Measurements from ENCODE around the gene STXBP1. TPM values are rescaled to one million over a fixed set of nuclear protein-coding genes. Genes with fewer than 3 reads are reported as not detected.

STXBP1 gene
- total and polyA plus RNA-seq, 2 donors: 2.7 to 10.2 TPM

DNA sequence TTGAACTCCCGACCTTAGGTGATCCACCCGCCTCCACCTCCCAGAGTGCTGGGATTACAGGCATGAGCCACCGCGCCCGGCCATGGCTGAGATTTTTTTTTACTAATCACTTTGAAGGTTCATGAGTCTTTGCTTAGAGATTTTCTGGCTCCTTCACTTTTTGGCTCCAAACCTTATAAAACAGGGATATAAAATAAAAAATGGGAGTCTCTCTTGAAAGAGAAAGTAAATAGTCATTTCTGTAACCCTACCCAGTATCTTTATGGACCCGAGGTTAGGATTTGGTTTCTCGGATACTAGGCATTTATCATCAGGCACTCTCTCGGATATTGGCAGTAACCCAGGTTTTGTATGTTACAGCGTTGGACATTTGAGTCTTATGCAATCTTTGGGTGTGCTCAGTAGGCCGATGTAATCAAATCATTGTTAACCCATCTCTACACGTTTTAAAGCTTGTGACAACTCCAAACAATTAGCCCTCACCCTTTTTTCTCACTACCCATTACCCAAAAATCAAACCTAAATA lies 25.3 kb downstream of the STXBP1 start:
- Histone ChIP-seq H3K27ac (ENCODE audit: low read depth in 1 of 2, low read length in 1 of 2) (peak overlapping the region in 1 of 2 donors; percentile 15), H3K27me3 (ENCODE audit: control insufficient read depth in 2 of 2, insufficient read depth in 1 of 2, low read length in 1 of 2) (no peaks in the 10 kb centered on the region), H3K9me3 (ENCODE audit: control insufficient read depth in 2 of 2, insufficient read depth in 1 of 2, low read length in 1 of 2) (no peaks in the 10 kb centered on the region), H3K4me3 (ENCODE audit: low read length in 2 of 2) (no peak overlapping the region), H3K36me3 (ENCODE audit: control insufficient read depth in 2 of 2, insufficient read depth in 2 of 2, low read length in 1 of 2) (no peaks in the 10 kb centered on the region), H3K4me1 (ENCODE audit: control insufficient read depth in 2 of 2, insufficient read depth in 2 of 2, low read length in 2 of 2) (peaks cover 0 to 4% of the 10 kb centered on the region in 2 donors)
- 88% methylated on average over 11 of the region's 11 CpGs for WGBS
- peak in 1 of 9 donors; percentile 18 for DNase-seq (ENCODE audit: low read depth in 6 of 9, low spot score in 9 of 9)

DNA sequence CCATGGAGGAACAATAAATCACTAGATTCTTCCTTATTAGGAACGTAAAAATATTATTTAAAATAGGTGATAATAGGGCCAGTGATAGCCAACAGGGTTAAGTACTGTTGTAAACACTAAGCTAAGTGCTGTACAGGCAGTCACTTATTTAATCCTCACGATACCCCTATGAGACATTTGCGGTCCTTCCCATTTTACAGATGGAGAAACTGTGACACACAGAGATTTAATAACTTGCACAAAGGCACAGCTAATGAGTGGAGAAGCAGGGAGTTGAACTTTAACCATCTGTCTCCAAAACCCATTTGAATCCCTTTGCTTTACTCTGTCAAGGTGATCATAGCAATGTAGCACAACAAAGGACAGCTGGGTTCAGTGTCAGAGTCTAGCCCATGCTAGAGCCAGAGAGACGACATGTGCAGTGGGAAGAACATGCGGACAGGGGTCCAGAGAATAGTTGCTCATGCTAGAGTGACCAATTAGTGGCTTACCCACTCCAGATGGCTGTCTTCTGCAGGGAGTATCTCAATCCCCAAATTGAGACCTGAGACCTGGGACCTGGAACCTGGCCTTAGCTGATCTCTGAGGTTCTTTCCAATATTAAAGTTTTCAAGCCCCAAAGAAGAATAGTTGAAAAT lies 28.9 kb downstream of the STXBP1 start:
- Histone ChIP-seq H3K9me3 (ENCODE audit: control insufficient read depth in 2 of 2, insufficient read depth in 1 of 2, low read length in 1 of 2) (no peaks in the 10 kb centered on the region), H3K4me1 (ENCODE audit: control insufficient read depth in 2 of 2, insufficient read depth in 2 of 2, low read length in 2 of 2) (no peaks in the 10 kb centered on the region), H3K27ac (ENCODE audit: low read depth in 1 of 2, low read length in 1 of 2) (no peak overlapping the region), H3K36me3 (ENCODE audit: control insufficient read depth in 2 of 2, insufficient read depth in 2 of 2, low read length in 1 of 2) (no peaks in the 10 kb centered on the region), H3K4me3 (ENCODE audit: low read length in 2 of 2) (no peak overlapping the region), H3K27me3 (ENCODE audit: control insufficient read depth in 2 of 2, insufficient read depth in 1 of 2, low read length in 1 of 2) (peaks cover 0 to 5% of the 10 kb centered on the region in 2 donors)
- DNase-seq (ENCODE audit: low read depth in 6 of 9, low spot score in 9 of 9): no peak
- WGBS: 98% methylated on average over 5 of the region's 5 CpGs

DNA sequence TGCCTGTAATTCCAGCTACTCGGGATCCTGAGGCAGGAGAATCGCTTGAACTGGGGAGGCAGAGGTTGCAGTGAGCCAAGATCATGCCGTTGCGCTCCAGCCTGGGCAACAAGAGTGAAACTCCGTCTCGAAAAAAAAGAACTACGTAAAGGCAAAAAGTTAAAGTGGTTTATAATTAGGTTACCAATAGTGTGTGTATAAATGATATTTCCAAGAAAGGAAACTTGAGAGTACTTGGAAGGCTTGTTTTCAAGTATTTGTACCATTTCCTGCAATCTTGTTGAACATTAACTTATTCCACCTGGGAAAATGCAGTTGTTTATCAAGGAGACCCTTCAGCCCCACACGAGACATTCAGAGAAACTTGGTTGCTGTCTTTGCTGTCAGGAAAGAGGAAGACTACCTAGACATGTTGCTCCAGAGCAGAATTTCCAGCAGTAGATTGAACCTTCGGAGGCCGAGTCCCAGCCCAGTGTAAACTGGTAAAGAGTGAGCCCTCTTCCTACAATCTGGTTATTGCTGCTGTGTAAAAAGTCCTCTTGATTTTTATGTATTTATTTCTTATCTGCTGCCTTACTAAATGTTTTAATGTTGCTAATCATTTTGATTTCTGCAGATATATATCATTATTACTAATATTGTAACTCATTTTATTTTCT lies 30.1 kb downstream of the STXBP1 start:
- H3K27ac ChIP-seq (ENCODE audit: low read depth in 1 of 2, low read length in 1 of 2): no peak overlapping the region
- no peak for DNase-seq (ENCODE audit: low read depth in 6 of 9, low spot score in 9 of 9)
- no peaks in the 10 kb centered on the region for H3K9me3 ChIP-seq (ENCODE audit: control insufficient read depth in 2 of 2, insufficient read depth in 1 of 2, low read length in 1 of 2)
- no peaks in the 10 kb centered on the region for H3K4me1 ChIP-seq (ENCODE audit: control insufficient read depth in 2 of 2, insufficient read depth in 2 of 2, low read length in 2 of 2)
- WGBS: 91% methylated on average over 10 of the region's 10 CpGs
- no peak overlapping the region for H3K4me3 ChIP-seq (ENCODE audit: low read length in 2 of 2)
- peaks cover 0 to 5% of the 10 kb centered on the region in 2 donors for H3K27me3 ChIP-seq (ENCODE audit: control insufficient read depth in 2 of 2, insufficient read depth in 1 of 2, low read length in 1 of 2)
- no peaks in the 10 kb centered on the region for H3K36me3 ChIP-seq (ENCODE audit: control insufficient read depth in 2 of 2, insufficient read depth in 2 of 2, low read length in 1 of 2)

DNA sequence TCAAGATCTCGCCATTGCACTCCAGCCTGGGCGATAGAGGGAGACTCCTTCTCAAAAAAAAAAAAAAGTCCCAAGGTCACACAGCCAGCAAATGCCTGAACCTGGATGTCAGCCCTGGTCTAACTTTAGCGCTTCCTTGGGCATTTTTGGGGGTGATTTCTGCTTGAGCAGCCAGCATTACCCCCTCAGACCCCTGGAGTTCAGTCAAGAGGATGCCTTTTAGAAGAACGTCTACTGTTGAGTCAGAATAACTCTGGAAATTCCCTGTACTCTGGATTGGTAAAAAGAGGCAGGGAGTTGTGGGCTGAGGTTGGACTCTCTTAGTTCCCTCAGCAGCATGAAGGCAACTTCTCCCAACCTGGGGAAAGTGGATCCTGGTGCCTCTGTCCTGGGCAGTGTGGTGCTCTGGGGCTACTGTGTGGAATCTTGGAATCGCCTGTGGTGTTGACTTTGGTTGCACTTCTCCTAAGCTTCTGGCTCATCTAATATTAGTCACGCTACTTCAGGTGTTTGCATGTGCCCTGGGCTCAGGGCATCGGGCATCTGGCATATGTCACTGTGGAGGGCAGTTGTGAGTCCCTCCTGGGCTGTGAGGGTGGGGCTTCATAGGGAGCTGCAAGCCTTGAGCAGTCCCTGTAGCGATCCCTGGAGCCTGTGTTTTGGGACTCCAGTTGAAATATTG lies 32.2 kb downstream of the STXBP1 start:
- Histone ChIP-seq H3K36me3 (ENCODE audit: control insufficient read depth in 2 of 2, insufficient read depth in 2 of 2, low read length in 1 of 2) (no peaks in the 10 kb centered on the region), H3K27ac (ENCODE audit: low read depth in 1 of 2, low read length in 1 of 2) (no peak overlapping the region), H3K4me3 (ENCODE audit: low read length in 2 of 2) (no peak overlapping the region)

GRCh38 chr9:127644943-127645342 lies 32.9 kb downstream of the STXBP1 start:
- 98% methylated on average over 4 of the region's 4 CpGs for WGBS
- peaks cover 0 to 5% of the 10 kb centered on the region in 2 donors for H3K27me3 ChIP-seq (ENCODE audit: control insufficient read depth in 2 of 2, insufficient read depth in 1 of 2, low read length in 1 of 2)

More for the DNA sequence above, 32.2 kb downstream of the STXBP1 start:
- H3K9me3 ChIP-seq (ENCODE audit: control insufficient read depth in 2 of 2, insufficient read depth in 1 of 2, low read length in 1 of 2): no peaks in the 10 kb centered on the region
- peaks cover 0 to 5% of the 10 kb centered on the region in 2 donors for H3K27me3 ChIP-seq (ENCODE audit: control insufficient read depth in 2 of 2, insufficient read depth in 1 of 2, low read length in 1 of 2)
- no peaks in the 10 kb centered on the region for H3K4me1 ChIP-seq (ENCODE audit: control insufficient read depth in 2 of 2, insufficient read depth in 2 of 2, low read length in 2 of 2)
- DNase-seq (ENCODE audit: low read depth in 6 of 9, low spot score in 9 of 9): no peak
- 98% methylated on average over 8 of the region's 8 CpGs for WGBS

GRCh38 chr9:127647451-127647850 lies 35.4 kb downstream of the STXBP1 start:
- Histone ChIP-seq H3K9me3 (ENCODE audit: control insufficient read depth in 2 of 2, insufficient read depth in 1 of 2, low read length in 1 of 2) (no peaks in the 10 kb centered on the region), H3K36me3 (ENCODE audit: control insufficient read depth in 2 of 2, insufficient read depth in 2 of 2, low read length in 1 of 2) (no peaks in the 10 kb centered on the region), H3K4me1 (ENCODE audit: control insufficient read depth in 2 of 2, insufficient read depth in 2 of 2, low read length in 2 of 2) (no peaks in the 10 kb centered on the region), H3K27me3 (ENCODE audit: control insufficient read depth in 2 of 2, insufficient read depth in 1 of 2, low read length in 1 of 2) (peaks cover 0 to 5% of the 10 kb centered on the region in 2 donors), H3K27ac (ENCODE audit: low read depth in 1 of 2, low read length in 1 of 2) (no peak overlapping the region), H3K4me3 (ENCODE audit: low read length in 2 of 2) (no peak overlapping the region)
- no peak for DNase-seq (ENCODE audit: low read depth in 6 of 9, low spot score in 9 of 9)
- 92% methylated on average over 3 of the region's 3 CpGs for WGBS

More at GRCh38 chr9:127644943-127645342, 32.9 kb downstream of the STXBP1 start:
- Histone ChIP-seq H3K9me3 (ENCODE audit: control insufficient read depth in 2 of 2, insufficient read depth in 1 of 2, low read length in 1 of 2) (no peaks in the 10 kb centered on the region), H3K36me3 (ENCODE audit: control insufficient read depth in 2 of 2, insufficient read depth in 2 of 2, low read length in 1 of 2) (no peaks in the 10 kb centered on the region), H3K4me1 (ENCODE audit: control insufficient read depth in 2 of 2, insufficient read depth in 2 of 2, low read length in 2 of 2) (no peaks in the 10 kb centered on the region), H3K4me3 (ENCODE audit: low read length in 2 of 2) (no peak overlapping the region), H3K27ac (ENCODE audit: low read depth in 1 of 2, low read length in 1 of 2) (no peak overlapping the region)
- DNase-seq (ENCODE audit: low read depth in 6 of 9, low spot score in 9 of 9): no peak

GRCh38 chr9:127650518-127650917 lies 38.4 kb downstream of the STXBP1 start:
- Histone ChIP-seq H3K4me1 (ENCODE audit: control insufficient read depth in 2 of 2, insufficient read depth in 2 of 2, low read length in 2 of 2) (no peaks in the 10 kb centered on the region), H3K27me3 (ENCODE audit: control insufficient read depth in 2 of 2, insufficient read depth in 1 of 2, low read length in 1 of 2) (no peaks in the 10 kb centered on the region), H3K36me3 (ENCODE audit: control insufficient read depth in 2 of 2, insufficient read depth in 2 of 2, low read length in 1 of 2) (no peaks in the 10 kb centered on the region), H3K4me3 (ENCODE audit: low read length in 2 of 2) (no peak overlapping the region), H3K9me3 (ENCODE audit: control insufficient read depth in 2 of 2, insufficient read depth in 1 of 2, low read length in 1 of 2) (no peaks in the 10 kb centered on the region), H3K27ac (ENCODE audit: low read depth in 1 of 2, low read length in 1 of 2) (no peak overlapping the region)
- 97% methylated on average over 3 of the region's 3 CpGs for WGBS
- DNase-seq (ENCODE audit: low read depth in 6 of 9, low spot score in 9 of 9): no peak

GRCh38 chr9:127651697-127652610 lies 39.9 kb downstream of the STXBP1 start:
- no peak overlapping the region for H3K4me3 ChIP-seq (ENCODE audit: low read length in 2 of 2)
- H3K36me3 ChIP-seq (ENCODE audit: control insufficient read depth in 2 of 2, insufficient read depth in 2 of 2, low read length in 1 of 2): no peaks in the 10 kb centered on the region
- DNase-seq (ENCODE audit: low read depth in 6 of 9, low spot score in 9 of 9): peak in 1 of 9 donors; percentile 23
- no peaks in the 10 kb centered on the region for H3K4me1 ChIP-seq (ENCODE audit: control insufficient read depth in 2 of 2, insufficient read depth in 2 of 2, low read length in 2 of 2)
- H3K27ac ChIP-seq (ENCODE audit: low read depth in 1 of 2, low read length in 1 of 2): no peak overlapping the region
- 69% methylated on average over 9 of the region's 9 CpGs for WGBS
- H3K27me3 ChIP-seq (ENCODE audit: control insufficient read depth in 2 of 2, insufficient read depth in 1 of 2, low read length in 1 of 2): no peaks in the 10 kb centered on the region
- no peaks in the 10 kb centered on the region for H3K9me3 ChIP-seq (ENCODE audit: control insufficient read depth in 2 of 2, insufficient read depth in 1 of 2, low read length in 1 of 2)

Data from thymus (tissue), 11 donors.